Brain microvascular endothelial cell (primary cell): ENCODE measurements around the gene NRXN3.

Experiments used
- DNase-seq: peaks from one replicate; pipeline ENCODE4 v3.0.0-alpha.2; 2020
- H3K27ac ChIP-seq: fragments of 250-450 bp; sonication (Bioruptor Pico); 2 replicates; pipeline ENCODE4 v1.5.1; 2020; ENCODE audit warnings: mild to moderate bottlenecking, moderate library complexity
- H3K27me3 ChIP-seq: fragments of 250-450 bp; sonication (Bioruptor Pico); replicated peaks from 2 replicates; pipeline ENCODE4 v1.5.1; 2020; ENCODE audit warnings: mild to moderate bottlenecking
- H3K36me3 ChIP-seq: fragments of 250-450 bp; sonication (Bioruptor Pico); replicated peaks from 2 replicates; pipeline ENCODE4 v1.5.1; 2020; ENCODE audit warnings: mild to moderate bottlenecking
- H3K4me3 ChIP-seq: 2 replicates; pipeline ENCODE4 v1.5.1; 2011; ENCODE audit warnings: low read depth, mild to moderate bottlenecking, control low read depth, low read length, moderate library complexity
- in situ Hi-C: cut with HindIII; loops from 2 replicates; pipeline ENCODE4 v1.10.0; 2017; ENCODE audit warnings: low sequenced_read_pairs, low pct_ligation_motif_present
- TF ChIP-seq, protein P1 (sequence below): IDR thresholded peaks from 2 replicates; pipeline ENCODE4 v1.5.1; 2011; ENCODE audit warnings: low read depth, mild to moderate bottlenecking, moderate library complexity, low read length, control low read depth, inconsistent platforms; ENCODE audit errors: missing control alignments

The NRXN3 gene

GRCh38 chr14:78248501-78249090 lies 78.4 kb downstream of the NRXN3 start:
- in situ Hi-C loops: no loop called here
- TF ChIP-seq, protein P1, sequence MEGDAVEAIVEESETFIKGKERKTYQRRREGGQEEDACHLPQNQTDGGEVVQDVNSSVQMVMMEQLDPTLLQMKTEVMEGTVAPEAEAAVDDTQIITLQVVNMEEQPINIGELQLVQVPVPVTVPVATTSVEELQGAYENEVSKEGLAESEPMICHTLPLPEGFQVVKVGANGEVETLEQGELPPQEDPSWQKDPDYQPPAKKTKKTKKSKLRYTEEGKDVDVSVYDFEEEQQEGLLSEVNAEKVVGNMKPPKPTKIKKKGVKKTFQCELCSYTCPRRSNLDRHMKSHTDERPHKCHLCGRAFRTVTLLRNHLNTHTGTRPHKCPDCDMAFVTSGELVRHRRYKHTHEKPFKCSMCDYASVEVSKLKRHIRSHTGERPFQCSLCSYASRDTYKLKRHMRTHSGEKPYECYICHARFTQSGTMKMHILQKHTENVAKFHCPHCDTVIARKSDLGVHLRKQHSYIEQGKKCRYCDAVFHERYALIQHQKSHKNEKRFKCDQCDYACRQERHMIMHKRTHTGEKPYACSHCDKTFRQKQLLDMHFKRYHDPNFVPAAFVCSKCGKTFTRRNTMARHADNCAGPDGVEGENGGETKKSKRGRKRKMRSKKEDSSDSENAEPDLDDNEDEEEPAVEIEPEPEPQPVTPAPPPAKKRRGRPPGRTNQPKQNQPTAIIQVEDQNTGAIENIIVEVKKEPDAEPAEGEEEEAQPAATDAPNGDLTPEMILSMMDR: no peak
- Histone ChIP-seq H3K36me3 (no peaks in the 10 kb centered on the region), H3K4me3 (no peak overlapping the region), H3K27me3 (no peaks in the 10 kb centered on the region), H3K27ac (no peak overlapping the region)
- no peak for DNase-seq

DNA sequence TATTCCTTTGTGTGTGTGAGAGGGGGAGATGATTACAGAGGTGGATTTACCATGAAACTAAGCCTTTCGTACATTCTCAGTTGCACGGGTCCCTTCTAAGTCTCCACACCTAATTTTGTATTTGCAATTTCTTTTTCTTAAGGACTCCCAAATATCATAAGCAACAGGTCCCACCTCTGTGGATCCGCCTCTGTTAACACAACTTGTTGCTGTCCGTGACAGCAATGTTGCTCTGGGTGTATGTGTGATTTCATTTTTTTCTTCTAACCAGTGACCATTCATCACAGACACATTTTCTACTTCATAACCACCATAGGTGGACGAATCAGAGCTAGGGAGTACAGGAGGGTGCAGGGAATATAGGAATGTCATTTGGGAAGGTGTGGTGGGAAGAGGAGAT lies 81.1 kb downstream of the NRXN3 start:
- TF ChIP-seq, protein P1: no peak
- H3K4me3 ChIP-seq: no peak overlapping the region
- no peak for DNase-seq
- H3K36me3 ChIP-seq: no peaks in the 10 kb centered on the region
- in situ Hi-C loops: no loop called here
- no peak overlapping the region for H3K27ac ChIP-seq
- no peaks in the 10 kb centered on the region for H3K27me3 ChIP-seq

DNA sequence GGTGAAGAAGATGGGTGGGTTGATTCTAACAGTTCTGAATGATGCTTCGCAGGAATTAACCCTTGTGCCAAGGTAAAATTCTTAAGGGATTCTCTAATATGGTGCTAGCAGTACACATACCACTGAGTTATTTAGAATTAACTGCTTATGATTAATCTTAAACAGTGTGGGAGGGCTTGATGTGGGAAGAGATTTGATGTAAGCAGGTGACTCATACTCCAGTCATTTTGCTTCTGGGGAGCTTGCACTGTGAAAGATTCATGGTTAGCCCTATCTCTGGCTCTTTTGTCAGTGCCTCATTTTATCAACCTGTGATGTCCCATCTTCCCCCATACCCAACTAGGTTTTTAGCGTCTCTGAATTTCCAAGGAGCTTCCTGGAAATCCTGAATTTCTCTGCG lies 83.8 kb downstream of the NRXN3 start:
- in situ Hi-C loops: no loop called here
- Histone ChIP-seq H3K4me3 (no peak overlapping the region), H3K27ac (no peak overlapping the region), H3K27me3 (no peaks in the 10 kb centered on the region), H3K36me3 (no peaks in the 10 kb centered on the region)
- TF ChIP-seq, protein P1: no peak
- peak; percentile 11 for DNase-seq

- TF ChIP-seq, protein P1: no peak
- Histone ChIP-seq H3K4me3 (no peak overlapping the region), H3K36me3 (no peaks in the 10 kb centered on the region), H3K27ac (no peak overlapping the region), H3K27me3 (no peaks in the 10 kb centered on the region)
- DNase-seq: no peak
- in situ Hi-C loops: no loop called here
Measured at GRCh38 chr14:78254911-78255461, 84.8 kb downstream of the NRXN3 start.

- Histone ChIP-seq H3K36me3 (no peaks in the 10 kb centered on the region), H3K27ac (no peak overlapping the region), H3K4me3 (no peak overlapping the region), H3K27me3 (no peaks in the 10 kb centered on the region)
- DNase-seq: no peak
- TF ChIP-seq, protein P1: no peak
- in situ Hi-C loops: no loop called here
Measured at GRCh38 chr14:78259831-78260230, 89.7 kb downstream of the NRXN3 start.
